Tibial artery (tissue), 4 donors: ENCODE measurements around the gene FCAMR.

Experiments
- DNase-seq, 2 donors: peaks; one replicate each; pipeline ENCODE4 v3.0.0-alpha.2; 2019
- H3K27ac ChIP-seq, 2 donors: fragments of 200-600 bp; sonication (generic) in 1 of 2; 1 replicate in 1 of 2; 2 replicates in 1 of 2; pipeline ENCODE4 v1.5.1; 2018 to 2019; ENCODE audit warnings: mild to moderate bottlenecking in 1 of 2
- H3K27me3 ChIP-seq, 2 donors: fragments of 200-600 bp; sonication (generic) in 1 of 2; one replicate each; pipeline versions ENCODE4 v1.5.1 to v1.6.0; 2016 to 2019
- H3K36me3 ChIP-seq, 3 donors: fragments of 200-600 bp; sonication (generic) in 2 of 3; one replicate each; pipeline ENCODE4 v1.5.1; 2016 to 2019; ENCODE audit warnings: mild to moderate bottlenecking in 2 of 3
- H3K4me1 ChIP-seq, 4 donors: fragments of 200-600 bp; sonication (generic) in 2 of 4; 1 replicate in 3 of 4; 2 replicates in 1 of 4; pipeline ENCODE4 v1.5.1; 2016 to 2019
- H3K4me3 ChIP-seq, 2 donors: fragments of 200-600 bp; sonication (generic) in 1 of 2; 1 replicate in 1 of 2; 2 replicates in 1 of 2; pipeline ENCODE4 v1.5.1; 2018 to 2019; ENCODE audit warnings: mild to moderate bottlenecking in 2 of 2
- H3K9me3 ChIP-seq, 3 donors: fragments of 200-600 bp; sonication (generic) in 1 of 3; one replicate each; pipeline ENCODE4 v1.5.1; 2016 to 2019
- intact Hi-C: fragments of 100-400 bp; cut with DNase I; formaldehyde crosslinking; loops from one replicate; pipeline ENCODE4 v1.15.0; 2023; ENCODE audit warnings: low total_unique reads
- TF ChIP-seq, protein P1 (sequence below), 2 experiments: fragments of 200-600 bp in 1 of 2; fragments of 450-650 bp in 1 of 2; IDR thresholded peaks; one replicate each; pipeline ENCODE4 v1.5.1; 2017 to 2019; ENCODE audit warnings: antibody characterized with exemption in 2 of 2, mild to moderate bottlenecking in 1 of 2, moderate library complexity in 1 of 2

The FCAMR gene

DNA sequence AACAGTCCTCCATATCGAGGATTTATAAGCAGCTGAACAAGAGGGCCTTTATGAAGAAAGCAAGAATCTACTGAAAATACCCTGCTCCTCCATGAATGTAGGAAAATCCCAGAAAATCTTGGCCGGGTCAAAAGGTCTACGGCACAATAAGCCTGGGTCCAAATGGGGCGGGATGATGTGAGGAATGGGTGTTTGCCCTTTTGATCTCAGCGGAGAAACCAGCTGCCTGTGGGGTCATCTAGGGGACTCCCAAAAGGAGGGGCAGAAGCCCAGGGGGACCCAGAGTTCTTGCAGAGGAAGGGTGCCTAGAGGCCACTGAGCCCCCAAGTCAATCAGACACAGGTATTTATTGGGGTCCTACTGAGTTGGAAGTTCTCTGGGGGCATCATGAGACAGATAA, 12.6 kb downstream of the FCAMR start:
- H3K9me3 ChIP-seq, result no peaks in the 10 kb centered on the region
- no peak for DNase-seq
- no peak overlapping the region for H3K4me3 ChIP-seq
- intact Hi-C loops, result no loop called here
- peaks cover 0 to 5% of the 10 kb centered on the region in 2 donors for H3K27me3 ChIP-seq
- H3K4me1 ChIP-seq, result peaks cover 0 to 4% (median 0%) of the 10 kb centered on the region in 4 donors
- no peaks in the 10 kb centered on the region for H3K36me3 ChIP-seq
- H3K27ac ChIP-seq, result no peak overlapping the region
- TF ChIP-seq, protein P1, sequence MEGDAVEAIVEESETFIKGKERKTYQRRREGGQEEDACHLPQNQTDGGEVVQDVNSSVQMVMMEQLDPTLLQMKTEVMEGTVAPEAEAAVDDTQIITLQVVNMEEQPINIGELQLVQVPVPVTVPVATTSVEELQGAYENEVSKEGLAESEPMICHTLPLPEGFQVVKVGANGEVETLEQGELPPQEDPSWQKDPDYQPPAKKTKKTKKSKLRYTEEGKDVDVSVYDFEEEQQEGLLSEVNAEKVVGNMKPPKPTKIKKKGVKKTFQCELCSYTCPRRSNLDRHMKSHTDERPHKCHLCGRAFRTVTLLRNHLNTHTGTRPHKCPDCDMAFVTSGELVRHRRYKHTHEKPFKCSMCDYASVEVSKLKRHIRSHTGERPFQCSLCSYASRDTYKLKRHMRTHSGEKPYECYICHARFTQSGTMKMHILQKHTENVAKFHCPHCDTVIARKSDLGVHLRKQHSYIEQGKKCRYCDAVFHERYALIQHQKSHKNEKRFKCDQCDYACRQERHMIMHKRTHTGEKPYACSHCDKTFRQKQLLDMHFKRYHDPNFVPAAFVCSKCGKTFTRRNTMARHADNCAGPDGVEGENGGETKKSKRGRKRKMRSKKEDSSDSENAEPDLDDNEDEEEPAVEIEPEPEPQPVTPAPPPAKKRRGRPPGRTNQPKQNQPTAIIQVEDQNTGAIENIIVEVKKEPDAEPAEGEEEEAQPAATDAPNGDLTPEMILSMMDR (IDR thresholded peaks at IDR 0.05), result no peak

DNA sequence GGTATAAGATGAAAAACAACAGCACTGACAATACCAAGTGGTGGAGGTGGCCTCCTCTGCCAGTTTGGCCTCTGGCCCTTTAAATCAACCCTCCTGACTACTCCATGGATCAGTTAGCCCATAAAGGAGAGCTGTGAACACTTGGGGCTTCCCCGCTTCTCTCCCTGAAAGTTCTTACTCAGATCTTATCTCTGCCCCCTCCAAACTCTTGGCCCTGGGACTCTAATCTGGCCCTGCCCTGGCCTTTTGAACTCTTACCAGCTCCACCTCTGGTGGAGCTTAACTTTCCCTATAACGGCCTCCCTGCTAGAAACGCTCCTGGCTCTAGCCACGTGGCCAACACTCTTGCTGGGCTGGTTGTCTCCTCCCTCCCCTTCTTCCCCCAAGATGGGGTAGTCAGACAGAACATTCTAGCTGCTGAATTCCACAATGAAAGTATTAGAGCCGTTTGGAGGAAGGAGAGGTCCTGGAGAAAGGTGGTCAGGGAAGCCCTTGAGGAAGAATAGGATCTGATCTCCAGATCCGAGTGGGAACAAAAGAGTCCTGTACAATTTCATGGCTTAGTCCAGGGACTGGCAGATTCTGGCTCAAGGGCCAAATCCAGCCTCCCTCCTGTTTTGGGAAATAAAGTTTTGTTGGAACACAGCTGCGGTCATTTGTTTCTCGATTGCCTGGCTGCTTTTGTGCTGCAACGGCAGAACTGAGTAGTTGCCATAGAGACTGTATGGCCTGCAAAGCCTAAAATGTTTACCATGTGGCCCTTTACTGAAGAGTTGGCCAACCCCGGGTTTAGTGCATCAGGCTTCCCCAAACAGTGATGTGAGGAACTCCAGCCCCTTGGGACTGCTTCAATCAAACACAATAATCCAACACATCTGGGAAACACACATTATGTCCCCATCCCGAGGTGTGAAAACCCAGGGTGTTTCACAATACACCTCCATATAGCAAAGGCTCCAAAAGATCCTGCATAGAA, 14.5 kb downstream of the FCAMR start:
- intact Hi-C loops, result no loop called here
- no peaks in the 10 kb centered on the region for H3K36me3 ChIP-seq
- no peaks in the 10 kb centered on the region for H3K9me3 ChIP-seq
- peaks cover 0 to 5% of the 10 kb centered on the region in 2 donors for H3K27me3 ChIP-seq
- H3K4me3 ChIP-seq, result no peak overlapping the region
- H3K27ac ChIP-seq, result no peak overlapping the region
- DNase-seq, result no peak
- TF ChIP-seq, protein P1 (IDR thresholded peaks at IDR 0.05), result no peak
- peaks cover 0 to 4% (median 0%) of the 10 kb centered on the region in 4 donors for H3K4me1 ChIP-seq

DNA sequence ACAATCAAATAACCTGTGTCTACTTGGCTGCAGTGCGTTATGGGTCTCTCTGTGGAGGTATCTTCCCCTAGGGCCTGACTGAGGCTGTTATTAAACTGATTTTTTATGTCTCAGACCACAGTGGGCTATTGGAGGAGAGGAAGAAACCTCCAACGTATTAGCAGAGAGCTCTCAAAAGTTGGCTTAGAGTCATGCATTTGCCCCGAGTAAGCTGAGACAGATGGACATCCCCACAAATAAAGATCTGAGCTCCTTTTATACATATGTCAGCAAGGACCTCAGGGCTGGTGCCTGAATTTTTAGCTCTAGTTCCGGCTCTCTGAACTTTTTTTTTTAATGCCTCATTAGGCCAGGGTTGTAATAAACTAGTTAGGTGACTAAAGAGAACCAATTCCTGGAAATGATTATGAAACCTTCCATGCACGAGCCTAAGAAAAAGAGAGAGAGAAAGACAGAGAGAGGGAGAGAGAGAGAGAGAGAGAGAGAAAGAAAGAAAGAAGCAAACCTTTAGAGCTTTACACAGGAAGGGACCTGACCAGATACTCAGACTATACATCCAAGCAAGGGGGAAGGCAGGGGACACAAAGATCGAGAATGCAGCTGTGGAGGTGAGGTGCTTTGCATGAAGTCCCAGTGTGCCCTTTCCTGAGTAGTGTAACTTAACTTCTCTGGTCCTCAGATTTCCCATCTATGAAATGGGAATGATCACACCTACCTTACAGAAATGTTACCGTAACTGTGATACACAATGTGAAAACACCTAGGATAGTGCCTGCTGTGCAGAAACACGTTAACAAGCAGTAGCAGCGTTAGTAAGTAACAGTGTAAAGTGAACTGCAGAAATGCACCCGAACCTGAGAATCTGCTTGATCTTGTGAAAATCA, 15.6 kb downstream of the FCAMR start:
- TF ChIP-seq, protein P1 (IDR thresholded peaks at IDR 0.05), result no peak

DNA sequence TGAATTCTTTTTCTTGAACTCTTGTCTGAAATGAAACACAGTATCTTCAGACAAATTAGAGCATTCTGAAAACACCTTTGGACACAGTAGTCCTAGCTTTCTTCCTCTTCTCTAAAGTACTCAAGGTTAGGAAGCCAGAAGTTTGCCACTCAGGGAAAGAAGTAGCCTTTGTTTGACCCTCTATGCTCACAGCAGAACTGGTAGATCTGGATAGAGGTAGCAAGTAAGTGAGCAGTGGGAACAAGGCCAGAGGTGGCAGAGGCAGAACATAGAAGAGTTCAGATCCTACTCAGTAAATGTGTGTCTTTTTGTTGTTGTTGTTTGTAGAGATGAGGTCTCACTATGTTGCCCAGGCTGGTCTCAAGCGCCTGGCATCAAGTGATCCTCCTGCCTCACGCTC, 16.6 kb downstream of the FCAMR start:
- no peaks in the 10 kb centered on the region for H3K36me3 ChIP-seq
- intact Hi-C loops, result no loop called here
- H3K27me3 ChIP-seq, result peaks cover 0 to 10% of the 10 kb centered on the region in 2 donors
- H3K27ac ChIP-seq, result no peak overlapping the region
- DNase-seq, result no peak
- H3K4me1 ChIP-seq, result peaks cover 0 to 4% (median 0%) of the 10 kb centered on the region in 4 donors
- no peaks in the 10 kb centered on the region for H3K9me3 ChIP-seq
- H3K4me3 ChIP-seq, result no peak overlapping the region
- TF ChIP-seq, protein P1 (IDR thresholded peaks at IDR 0.05), result no peak

More for the DNA sequence above, 15.6 kb downstream of the FCAMR start:
- Histone ChIP-seq H3K4me3 (no peak overlapping the region), H3K4me1 (peaks cover 0 to 4% (median 0%) of the 10 kb centered on the region in 4 donors), H3K36me3 (no peaks in the 10 kb centered on the region), H3K27ac (no peak overlapping the region), H3K27me3 (peaks cover 0 to 8% of the 10 kb centered on the region in 2 donors), H3K9me3 (no peaks in the 10 kb centered on the region)
- no peak for DNase-seq
- intact Hi-C loops, result no loop called here

DNA sequence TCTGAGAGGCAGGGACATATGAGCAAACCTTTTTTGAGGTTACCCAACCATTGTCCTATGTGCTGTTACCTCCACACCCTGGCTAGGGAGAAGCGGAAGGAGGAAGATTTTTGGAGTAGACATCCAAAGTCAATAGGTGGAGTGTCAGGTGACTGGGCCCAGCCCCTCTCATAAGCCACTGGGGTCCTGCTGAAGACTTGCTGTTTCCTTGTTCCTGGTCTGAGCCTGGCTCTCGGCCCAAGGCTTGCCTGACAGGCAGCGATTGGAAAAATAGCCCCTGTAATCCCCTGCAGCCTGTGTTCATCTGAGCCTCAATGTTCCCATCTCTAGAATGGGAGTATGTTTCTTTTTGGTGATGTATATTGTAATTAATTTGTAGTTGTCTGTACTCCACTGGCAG, 17.1 kb downstream of the FCAMR start:
- Histone ChIP-seq H3K27ac (no peak overlapping the region), H3K4me3 (no peak overlapping the region), H3K27me3 (peaks cover 0 to 11% of the 10 kb centered on the region in 2 donors), H3K36me3 (no peaks in the 10 kb centered on the region), H3K9me3 (no peaks in the 10 kb centered on the region), H3K4me1 (peaks cover 0 to 4% (median 0%) of the 10 kb centered on the region in 4 donors)
- TF ChIP-seq, protein P1 (IDR thresholded peaks at IDR 0.05), result no peak
- intact Hi-C loops, result no loop called here
- DNase-seq, result no peak
